ENCODE data around the gene EXO1. TPM values are rescaled to one million over a fixed set of nuclear protein-coding genes. Genes with fewer than 3 reads are reported as not detected.

The EXO1 gene
- polyA plus RNA-seq, 1 of the 3 experiments (the other 2 are of a cell fraction), result 3.9 TPM

- no peak overlapping the region for H3K4me2 ChIP-seq
- ChIA-PET POLR2A (no interaction called here), CTCF (interaction anchor here (0.9 to 1.4 kb wide), 2 partner anchors 226 to 232 kb away, joined by 3 to 6 read pairs; no protein-coding TSS in a partner anchor)
- H3K9me2 ChIP-seq, result no peaks in the 10 kb centered on the region
- H3K79me2 ChIP-seq (ENCODE audit: insufficient read depth), result no peaks in the 10 kb centered on the region
- H3K9ac ChIP-seq, result no peak overlapping the region
- H2AFZ ChIP-seq (ENCODE audit: low read depth), result no peak overlapping the region
- WGBS (ENCODE audit: low lambda C conversion rate), result 67% methylated on average over 5 of the region's 5 CpGs
- no peak overlapping the region for H3K4me3 ChIP-seq (ENCODE audit: low read depth in 2 of 2, low read length in 1 of 2)
- H4K20me1 ChIP-seq (ENCODE audit: insufficient read depth), result no peaks in the 10 kb centered on the region
- no peak overlapping the region for H3K27ac ChIP-seq (ENCODE audit: low read depth in 2 of 2, low read length in 1 of 2)
- H3F3A ChIP-seq (replicated peaks; ENCODE audit: insufficient read depth), result peaks cover 5% of the 10 kb centered on the region
- no peaks in the 10 kb centered on the region; a peak in 1 of 4 replicates for H3K4me1 ChIP-seq (ENCODE audit: control insufficient read depth in 1 of 2, insufficient read depth in 2 of 2, low read depth in 1 of 2, low read length in 1 of 2)
- no peaks in the 10 kb centered on the region for H3K27me3 ChIP-seq (ENCODE audit: insufficient read depth)
- no peak for DNase-seq
- no peak for TF ChIP-seq CHD2 (IDR thresholded peaks at IDR 0.05; ENCODE audit: low read length, partially characterized antibody)
- TF ChIP-seq EZH2phosphoT487 (IDR thresholded peaks at IDR 0.05; ENCODE audit: borderline replicate concordance, low read depth), result no peak
- no peak for TF ChIP-seq NRF1 (IDR thresholded peaks at IDR 0.05; ENCODE audit: low read depth, low read length)
- no peak for TF ChIP-seq ELF1 (IDR thresholded peaks at IDR 0.05)
- TF ChIP-seq USF1 (IDR thresholded peaks at IDR 0.05; ENCODE audit: borderline replicate concordance, low read depth), result no peak
- no peak for TF ChIP-seq TEAD4 (IDR thresholded peaks at IDR 0.05; ENCODE audit: borderline replicate concordance, insufficient read depth)
- TF ChIP-seq YY1 (IDR thresholded peaks at IDR 0.05; ENCODE audit: low read depth), result no peak
- TF ChIP-seq IRF3 (IDR thresholded peaks at IDR 0.05; ENCODE audit: low read depth, low read length), result no peak
- TF ChIP-seq REST (IDR thresholded peaks at IDR 0.05; ENCODE audit: low read depth, low read length), result no peak
- no peak for TF ChIP-seq RCOR1 (IDR thresholded peaks at IDR 0.05; ENCODE audit: low read length)
- no peak for TF ChIP-seq FOXM1 (IDR thresholded peaks at IDR 0.05; ENCODE audit: low read depth)
- TF ChIP-seq USF2 (IDR thresholded peaks at IDR 0.05; ENCODE audit: borderline replicate concordance, low read depth, low read length), result no peak
- no peak for TF ChIP-seq TCF12 (IDR thresholded peaks at IDR 0.05)
- no peaks in the 10 kb centered on the region for H3K36me3 ChIP-seq (replicated peaks in 1 of 2; ENCODE audit: control insufficient read depth in 1 of 2, insufficient read depth in 2 of 2, low read length in 1 of 2)
- no peaks in the 10 kb centered on the region for H3K9me3 ChIP-seq
Observed at GRCh38 chr1:241837416-241837815, 10.6 kb upstream of the EXO1 start.

All from SK-N-SH (cell line).